Gastrocnemius medialis (tissue), 4 donors: ENCODE results near the gene DPH5. TPM values are rescaled to one million over a fixed set of nuclear protein-coding genes. Genes with fewer than 3 reads are reported as not detected.

Source experiments
- ATAC-seq, 2 donors: fragments of 150-250 bp; one replicate each; pipeline ENCODE4 v1.9.1; 2016
- DNase-seq, 2 donors: peaks; one replicate each; pipeline ENCODE4 v3.0.0-alpha.2; 2019
- H3K27ac ChIP-seq, 4 donors: fragments of 200-600 bp; sonication (generic); 1 replicate in 1 of 4; 2 replicates in 3 of 4; pipeline ENCODE4 v1.5.1; 2016 to 2018; ENCODE audit warnings: mild to moderate bottlenecking in 2 of 4, moderate library complexity in 1 of 4
- H3K27me3 ChIP-seq, 3 donors: fragments of 200-600 bp; sonication (generic) in 2 of 3; 1 replicate in 1 of 3; 2 replicates in 2 of 3; pipeline versions ENCODE4 v1.5.1 to v1.6.0; 2016 to 2019; ENCODE audit warnings: mild to moderate bottlenecking in 1 of 3, moderate library complexity in 1 of 3
- H3K36me3 ChIP-seq, 2 donors: fragments of 200-600 bp; sonication (generic) in 1 of 2; one replicate each; pipeline ENCODE4 v1.5.1; 2017 to 2018
- H3K4me1 ChIP-seq, 2 donors: fragments of 200-600 bp; sonication (generic) in 1 of 2; one replicate each; pipeline ENCODE4 v1.5.1; 2016 to 2017; ENCODE audit warnings: mild to moderate bottlenecking in 2 of 2
- H3K4me3 ChIP-seq, 4 donors: fragments of 200-600 bp; sonication (generic) in 3 of 4; 1 replicate in 1 of 4; 2 replicates in 3 of 4; pipeline ENCODE4 v1.5.1; 2016 to 2019; ENCODE audit warnings: mild to moderate bottlenecking in 2 of 4
- H3K9me3 ChIP-seq, 3 donors: fragments of 200-600 bp; sonication (generic) in 2 of 3; 1 replicate in 1 of 3; 2 replicates in 2 of 3; pipeline ENCODE4 v1.5.1; 2016 to 2019
- CTCF ChIP-seq, 5 experiments: fragments of 450-650 bp in 3 of 5; fragments of 200-600 bp in 2 of 5; sonication (generic) in 2 of 5; IDR thresholded peaks in 4 of 5; conservative IDR thresholded peaks in 1 of 5; 1 replicate in 4 of 5; 2 replicates in 1 of 5; pipeline ENCODE4 v1.5.1; 2016 to 2019; ENCODE audit warnings: antibody characterized with exemption in 5 of 5, mild to moderate bottlenecking in 3 of 5, moderate library complexity in 3 of 5
- POLR2A ChIP-seq, 2 donors: fragments of 450-650 bp; IDR thresholded peaks; one replicate each; pipeline ENCODE4 v1.6.1; 2017; ENCODE audit warnings: antibody characterized with exemption in 2 of 2, mild to moderate bottlenecking in 2 of 2, moderate library complexity in 2 of 2
- in situ Hi-C, 4 donors: fragments of 200-750 bp; cut with MboI; loops; one replicate each; pipeline versions ENCODE4 v1.15.0 to v1.8.0; 2017; ENCODE audit warnings: low sequenced_read_pairs in 4 of 4
- intact Hi-C: fragments of 100-400 bp; cut with DNase I; formaldehyde crosslinking; loops from one replicate; pipeline ENCODE4 v1.15.1; 2023; ENCODE audit warnings: low total_unique reads
- total RNA-seq, 4 donors: library from RNA; depleted of rRNA; stranded (reverse); fragments of >200 nt; gene quantifications; one replicate each; pipeline versions ENCODE4 v1.1.0 to v1.2.3, GENCODE V29; 2016

The DPH5 gene
- total RNA-seq, 4 donors from 2014 or later: 9.4 to 30.0 (median 22.2) TPM

DNA sequence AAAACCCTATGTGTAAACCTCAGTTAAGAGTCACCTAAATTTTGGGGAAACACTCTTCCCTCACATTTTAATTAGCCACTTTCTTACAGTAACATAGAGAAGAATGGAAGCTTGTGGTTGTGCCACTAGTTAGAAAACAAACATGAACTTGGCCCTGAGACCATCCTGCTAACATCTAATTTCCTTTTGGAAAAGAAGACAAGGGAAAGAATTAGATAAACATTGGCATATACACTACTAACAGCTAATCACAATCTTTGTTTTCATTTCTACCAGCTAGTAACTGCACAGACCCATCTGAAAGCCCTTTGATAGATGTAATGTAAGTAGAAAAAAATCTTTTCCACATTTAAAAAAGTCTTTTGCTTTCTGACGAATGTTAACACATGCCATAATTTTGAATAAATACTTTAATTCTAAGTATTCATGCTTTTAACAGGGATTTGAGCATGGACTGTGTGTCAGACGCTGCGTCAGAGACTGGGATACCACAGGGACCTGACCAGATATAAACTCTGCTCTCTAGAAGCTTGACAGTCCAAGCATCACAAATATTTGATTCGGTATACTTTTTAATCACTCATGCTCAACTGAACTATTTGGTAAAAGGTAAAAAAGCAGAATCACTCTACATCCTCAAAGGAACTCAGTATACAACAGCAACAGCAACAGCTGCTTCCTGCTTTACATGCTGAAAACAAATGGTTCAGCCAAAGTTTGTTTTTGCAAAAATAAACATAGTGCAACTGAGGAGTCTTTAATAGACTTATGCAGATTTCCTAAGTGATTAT is 30.2 kb downstream of the DPH5 start:
- peaks cover 0 to 43% of the 10 kb centered on the region in 2 donors for H3K36me3 ChIP-seq
- no peaks in the 10 kb centered on the region for H3K27me3 ChIP-seq
- H3K9me3 ChIP-seq: no peaks in the 10 kb centered on the region
- no peak for DNase-seq
- H3K4me1 ChIP-seq: no peaks in the 10 kb centered on the region
- peak in 1 of 2 donors; percentile 23 for ATAC-seq
- in situ Hi-C loops: no loop called here
- intact Hi-C loops: no loop called here
- peak overlapping the region in 3 of 4 donors; percentile 38 to 50 (median 45) for H3K27ac ChIP-seq
- H3K4me3 ChIP-seq: no peak overlapping the region
- TF ChIP-seq POLR2A (IDR thresholded peaks at IDR 0.05) (no peak), CTCF (IDR thresholded peaks at IDR 0.05 in 4 of 5, conservative IDR thresholded peaks at IDR 0.05 in 1 of 5) (no peak)

GRCh38 chr1:100989306-100990077 is 36.1 kb downstream of the DPH5 start:
- intact Hi-C loops: no loop called here
- in situ Hi-C loops: no loop called here
- no peaks in the 10 kb centered on the region for H3K4me1 ChIP-seq
- no peak overlapping the region for H3K4me3 ChIP-seq
- no peaks in the 10 kb centered on the region for H3K27me3 ChIP-seq
- DNase-seq (no peak), ATAC-seq (no peak)
- H3K27ac ChIP-seq: no peak overlapping the region
- no peak for TF ChIP-seq CTCF (IDR thresholded peaks at IDR 0.05 in 4 of 5, conservative IDR thresholded peaks at IDR 0.05 in 1 of 5)
- TF ChIP-seq POLR2A (IDR thresholded peaks at IDR 0.05): no peak
- H3K36me3 ChIP-seq: peaks cover 3 to 34% of the 10 kb centered on the region in 2 donors
- no peaks in the 10 kb centered on the region for H3K9me3 ChIP-seq

DNA sequence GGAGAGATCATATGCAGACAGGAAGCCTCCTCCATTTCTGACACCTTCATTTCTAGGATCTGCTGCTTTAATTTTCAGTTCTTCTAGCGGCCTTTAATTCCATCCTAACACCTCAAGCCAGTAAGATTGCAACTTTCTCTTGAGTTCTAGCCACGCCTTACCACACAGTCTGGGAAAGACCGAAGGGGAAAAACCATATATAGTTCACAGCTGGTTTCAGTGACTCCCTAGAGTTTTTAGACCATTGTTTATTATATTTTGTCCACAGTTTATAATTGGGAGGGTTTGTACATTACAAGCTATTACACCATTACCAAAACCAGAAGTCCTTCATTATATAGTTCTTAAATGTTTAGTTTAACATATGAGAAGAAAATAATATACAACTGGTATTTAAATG is 37.5 kb downstream of the DPH5 start:
- intact Hi-C loops (no loop called here), in situ Hi-C loops (no loop called here)
- no peak for TF ChIP-seq POLR2A (IDR thresholded peaks at IDR 0.05)
- no peak for TF ChIP-seq CTCF (IDR thresholded peaks at IDR 0.05 in 4 of 5, conservative IDR thresholded peaks at IDR 0.05 in 1 of 5)
- Histone ChIP-seq H3K4me1 (no peaks in the 10 kb centered on the region), H3K27ac (no peak overlapping the region), H3K27me3 (no peaks in the 10 kb centered on the region), H3K4me3 (no peak overlapping the region), H3K9me3 (no peaks in the 10 kb centered on the region), H3K36me3 (peaks cover 3 to 34% of the 10 kb centered on the region in 2 donors)
- ATAC-seq: no peak
- no peak for DNase-seq

DNA sequence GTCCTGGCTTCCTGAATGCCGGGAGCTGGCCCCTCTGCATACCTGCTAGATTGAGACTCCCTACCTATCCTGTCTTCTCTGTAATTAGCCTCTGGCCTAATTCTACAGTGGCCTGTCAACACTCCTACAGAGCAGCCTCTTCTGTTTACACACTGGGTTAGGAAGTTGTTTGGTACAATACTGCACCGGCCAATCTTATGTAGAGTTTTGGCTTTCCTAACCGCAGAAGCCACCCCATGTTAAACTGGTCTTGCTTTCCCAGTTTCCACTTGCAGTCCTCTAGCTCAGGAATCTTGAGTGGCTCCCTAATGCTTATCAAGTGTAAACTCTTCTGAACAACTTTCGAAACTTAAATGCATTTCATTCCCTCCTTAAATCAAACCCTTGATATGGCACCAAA is 42.8 kb downstream of the DPH5 start:
- no peaks in the 10 kb centered on the region for H3K36me3 ChIP-seq

More for the DNA sequence above, 42.8 kb downstream of the DPH5 start:
- TF ChIP-seq POLR2A (IDR thresholded peaks at IDR 0.05) (no peak), CTCF (IDR thresholded peaks at IDR 0.05 in 4 of 5, conservative IDR thresholded peaks at IDR 0.05 in 1 of 5) (no peak)
- no peak for DNase-seq
- in situ Hi-C loops (no loop called here), intact Hi-C loops (no loop called here)
- no peaks in the 10 kb centered on the region for H3K4me1 ChIP-seq
- no peak overlapping the region for H3K4me3 ChIP-seq
- no peaks in the 10 kb centered on the region for H3K27me3 ChIP-seq
- H3K27ac ChIP-seq: no peak overlapping the region
- no peak for ATAC-seq
- H3K9me3 ChIP-seq: no peaks in the 10 kb centered on the region
